Cardiac atrium fibroblast (primary cell): ENCODE measurements around the gene SHF. TPM values are rescaled to one million over a fixed set of nuclear protein-coding genes. Genes with fewer than 3 reads are reported as not detected.

Experiments used
- total RNA-seq: library from RNA; depleted of rRNA; stranded (reverse); fragments of >200 nt; gene quantifications from 2 replicates; pipeline ENCODE4 v1.2.3, GENCODE V29; 2015

The SHF gene
- 1.6 and 1.8 TPM in 2 replicates for total RNA-seq

GRCh38 chr15:45187894-45188830 lies at the start of gene SHF:
Gene SHF, minus strand, starts transcription at chr15:45187966. Its CDS starts 15 bp downstream, at chr15:45187951.

DNA sequence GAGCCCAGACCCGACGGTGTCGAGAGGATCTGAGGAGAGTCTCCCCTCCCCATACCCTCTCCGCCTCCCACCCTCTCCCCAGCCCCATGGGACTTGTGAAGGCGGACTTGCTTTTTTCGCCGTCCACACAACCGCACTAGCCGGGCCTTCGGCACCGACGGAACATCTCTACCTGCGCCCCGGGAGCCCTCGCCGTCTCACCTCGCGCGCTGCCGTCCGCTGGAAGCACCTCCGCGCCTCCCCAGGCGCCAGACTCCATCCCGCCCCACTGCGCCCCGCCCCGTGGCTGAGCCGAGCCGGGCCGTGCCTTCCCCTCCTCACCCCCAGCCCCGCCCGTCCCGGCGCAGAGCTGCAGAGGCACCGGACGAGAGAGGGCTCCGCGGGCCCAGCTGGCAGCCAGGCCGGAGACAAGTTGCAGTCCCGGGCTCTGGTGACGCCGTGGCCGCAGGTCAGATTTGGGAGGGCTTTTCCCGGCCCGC lies 58.1 kb downstream of the SHF start, which contains the start of the genes DUOX1 and DUOXA1:
TSS of gene DUOX1 (plus strand) at position 344 of the 479 bp plus-strand sequence. CDS start 1,973 bp downstream, outside the sequence.
TSS of gene DUOXA1 (minus strand) at position 229 of the 479 bp plus-strand sequence. CDS start 6,865 bp downstream, outside the sequence.

Other genes starting within 250 kb of the SHF start
- not detected in 2 replicates for gene TERB2, start 231.3 kb downstream of the SHF start, total RNA-seq
- gene SORD, start 164.8 kb downstream of the SHF start, total RNA-seq: 7.6 and 9.1 TPM in 2 replicates
- not detected in 2 replicates for gene DUOX2, start 73.8 kb downstream of the SHF start, total RNA-seq
- gene DUOXA2, start 73.6 kb downstream of the SHF start, total RNA-seq: not detected in 2 replicates
- gene DUOXA1, start 58.1 kb downstream of the SHF start, total RNA-seq: not detected in 2 replicates
- gene DUOX1, start 58.0 kb downstream of the SHF start, total RNA-seq: not detected in 2 replicates
- not detected in 2 replicates for gene SLC28A2, start 64.3 kb upstream of the SHF start, total RNA-seq
- 0.18 TPM in 1 of 2 replicates, not detected in the other for gene GATM, start 190.6 kb upstream of the SHF start, total RNA-seq